NCI-H82 treated with DMSO at 0.1 percent for 48 hours (cell line): ENCODE results near the gene PROK1.

Source experiments
- DNase-seq: peaks from one replicate; lab custom pipeline; 2025; ENCODE audit not compliant: unreplicated experiment; lab: John Stamatoyannopoulos, UW

Gene PROK1

DNA sequence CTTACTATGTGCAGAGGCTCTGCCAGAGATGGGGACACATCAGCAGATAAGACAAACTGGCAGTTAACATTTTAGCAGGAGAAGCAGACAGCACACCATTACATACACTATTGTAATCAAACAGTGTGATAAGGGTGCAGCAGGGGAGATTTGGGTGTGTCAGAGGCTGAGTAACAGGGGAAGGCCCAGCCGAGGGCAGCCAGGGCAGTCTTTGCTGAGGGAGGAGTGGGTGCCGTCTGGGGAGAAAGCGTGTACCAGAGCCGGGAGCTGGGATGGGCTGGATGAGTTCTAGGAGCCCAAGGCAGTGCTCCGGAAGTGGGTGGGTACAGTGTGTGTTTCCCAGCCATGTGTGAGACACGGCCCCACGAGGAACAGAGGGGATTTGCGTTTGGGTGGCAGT is 36.8 kb downstream of the PROK1 start:
- no peak for DNase-seq

DNA sequence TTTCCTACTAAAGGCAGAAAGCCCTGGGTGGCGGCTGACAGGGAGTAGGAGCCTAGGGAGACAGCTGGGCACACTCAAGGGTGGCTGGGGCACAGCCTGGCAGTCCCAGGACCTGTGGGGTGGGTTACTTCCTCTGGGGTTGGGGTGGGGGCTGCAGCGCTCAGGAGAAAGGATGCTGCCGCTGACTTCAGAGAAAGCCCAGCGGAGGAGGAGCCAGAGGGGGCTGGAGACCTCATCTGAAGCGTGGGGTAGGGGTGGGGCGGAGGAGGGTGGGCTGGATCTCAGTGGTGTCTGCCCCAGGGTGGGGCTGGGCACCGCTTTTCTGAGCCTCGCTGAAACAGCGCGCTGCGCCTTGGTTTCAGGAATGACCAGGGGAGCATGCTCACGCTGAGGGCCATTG is 37.2 kb downstream of the PROK1 start:
- no peak for DNase-seq

DNA sequence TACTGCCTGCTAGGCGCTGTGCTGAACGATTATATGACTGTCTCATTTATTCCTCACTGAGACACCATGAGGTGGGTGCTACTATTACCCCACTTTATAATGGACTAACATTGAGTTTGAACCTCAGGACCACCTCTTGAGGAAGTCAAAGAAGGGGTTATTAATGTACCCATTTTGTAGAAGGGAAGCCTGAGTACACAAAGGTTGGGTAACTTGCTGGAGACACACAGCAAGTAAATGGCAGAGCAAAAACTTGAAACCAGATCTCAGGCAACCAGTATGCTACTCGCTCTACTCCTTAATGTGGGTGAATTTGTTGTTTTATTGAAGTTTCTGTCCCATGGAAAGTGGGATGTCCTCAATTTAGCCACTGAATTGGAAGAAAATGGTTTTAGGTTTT is 37.9 kb downstream of the PROK1 start:
- DNase-seq: no peak

- DNase-seq: no peak
Observed at GRCh38 chr1:110489406-110489805, 38.5 kb downstream of the PROK1 start.

DNA sequence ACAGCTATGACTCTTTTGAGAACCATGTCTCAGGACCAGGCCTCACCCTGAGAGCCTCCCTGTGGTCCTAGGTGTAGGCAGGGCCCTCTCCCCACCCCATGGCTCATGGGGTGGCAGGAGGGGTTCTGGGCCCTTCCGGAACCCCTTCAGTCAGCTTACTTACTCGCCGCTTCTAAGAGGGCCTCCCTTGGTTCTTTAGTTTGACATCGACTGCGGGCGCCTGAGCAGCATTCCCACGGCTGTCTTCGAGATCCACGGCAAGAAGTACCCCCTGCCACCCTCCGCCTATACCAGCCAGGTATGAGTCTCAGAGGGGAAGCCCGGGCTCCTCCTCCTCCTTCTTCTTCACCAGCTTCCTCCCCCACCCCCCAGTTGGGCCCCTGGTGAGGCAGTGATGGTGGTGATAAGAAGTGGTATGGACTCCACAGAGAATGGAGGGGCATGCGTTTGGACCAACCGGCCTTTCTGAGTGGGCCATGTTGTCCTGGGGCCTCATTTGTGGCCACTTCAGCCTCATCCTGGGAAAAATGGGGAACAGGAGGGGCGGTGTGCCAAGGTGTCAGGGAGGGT is 39.1 kb downstream of the PROK1 start:
- no peak for DNase-seq

DNA sequence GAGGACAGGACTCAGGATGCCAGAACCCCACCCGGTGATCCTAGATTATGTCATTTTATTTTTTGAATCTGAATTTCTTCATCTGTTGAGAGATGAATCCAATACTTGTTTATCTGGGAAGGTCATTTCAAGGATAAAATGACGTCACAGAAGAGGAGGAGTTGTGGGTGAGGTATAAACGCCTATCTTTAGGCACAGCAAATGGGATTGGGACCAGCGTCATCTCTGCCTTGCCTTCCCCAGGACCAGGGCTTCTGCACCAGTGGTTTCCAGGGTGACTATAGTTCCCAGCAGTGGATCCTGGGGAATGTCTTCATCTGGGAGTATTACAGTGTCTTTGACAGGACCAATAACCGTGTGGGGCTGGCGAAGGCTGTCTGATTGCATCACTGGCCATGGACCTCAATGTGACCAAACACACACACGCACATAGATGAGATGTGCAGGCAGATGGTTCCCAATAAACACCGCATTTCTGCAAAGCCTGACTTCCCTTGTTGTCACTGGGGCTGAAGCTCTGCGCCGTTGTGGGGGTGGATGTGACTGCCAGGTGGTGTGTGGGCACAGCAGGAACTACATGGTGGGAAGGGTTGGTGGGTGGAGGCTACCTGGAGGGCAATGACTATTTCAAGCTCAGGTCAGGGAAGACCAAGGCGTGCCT is 40.0 kb downstream of the PROK1 start:
- DNase-seq: no peak

GRCh38 chr1:110492573-110492972 is 41.6 kb downstream of the PROK1 start:
- DNase-seq: no peak

DNA sequence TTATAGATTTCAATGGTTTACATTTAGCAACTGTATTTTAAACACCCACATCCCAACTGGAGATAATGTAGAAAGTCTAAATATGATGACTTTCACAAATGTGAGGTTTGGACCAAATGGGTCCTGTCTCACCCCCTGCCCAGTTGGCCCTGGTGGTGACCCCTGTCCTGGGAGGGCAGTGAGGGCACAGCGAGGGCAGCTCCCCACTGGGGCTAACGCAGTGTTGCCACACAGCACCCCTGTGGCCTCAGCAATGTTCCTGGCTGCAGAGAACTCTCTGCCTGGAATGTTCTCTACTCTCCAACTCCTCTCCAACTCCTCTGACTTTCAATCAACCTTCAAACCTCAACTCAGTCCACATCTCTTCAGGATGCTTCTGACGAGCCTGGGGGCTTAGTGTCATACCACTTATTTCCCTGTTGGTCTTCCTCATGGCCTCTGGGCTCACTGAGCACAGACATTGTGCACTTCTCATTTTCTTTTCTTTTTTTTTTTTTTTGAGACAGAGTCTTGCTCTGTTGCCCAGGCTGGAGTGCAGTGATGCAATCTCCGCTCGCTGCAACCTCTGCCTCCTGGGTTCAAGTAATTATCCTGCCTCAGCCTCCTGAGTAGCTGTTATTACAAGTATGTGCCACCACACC is 42.2 kb downstream of the PROK1 start:
- DNase-seq: no peak

GRCh38 chr1:110494036-110494435 is 43.1 kb downstream of the PROK1 start:
- DNase-seq: no peak

DNA sequence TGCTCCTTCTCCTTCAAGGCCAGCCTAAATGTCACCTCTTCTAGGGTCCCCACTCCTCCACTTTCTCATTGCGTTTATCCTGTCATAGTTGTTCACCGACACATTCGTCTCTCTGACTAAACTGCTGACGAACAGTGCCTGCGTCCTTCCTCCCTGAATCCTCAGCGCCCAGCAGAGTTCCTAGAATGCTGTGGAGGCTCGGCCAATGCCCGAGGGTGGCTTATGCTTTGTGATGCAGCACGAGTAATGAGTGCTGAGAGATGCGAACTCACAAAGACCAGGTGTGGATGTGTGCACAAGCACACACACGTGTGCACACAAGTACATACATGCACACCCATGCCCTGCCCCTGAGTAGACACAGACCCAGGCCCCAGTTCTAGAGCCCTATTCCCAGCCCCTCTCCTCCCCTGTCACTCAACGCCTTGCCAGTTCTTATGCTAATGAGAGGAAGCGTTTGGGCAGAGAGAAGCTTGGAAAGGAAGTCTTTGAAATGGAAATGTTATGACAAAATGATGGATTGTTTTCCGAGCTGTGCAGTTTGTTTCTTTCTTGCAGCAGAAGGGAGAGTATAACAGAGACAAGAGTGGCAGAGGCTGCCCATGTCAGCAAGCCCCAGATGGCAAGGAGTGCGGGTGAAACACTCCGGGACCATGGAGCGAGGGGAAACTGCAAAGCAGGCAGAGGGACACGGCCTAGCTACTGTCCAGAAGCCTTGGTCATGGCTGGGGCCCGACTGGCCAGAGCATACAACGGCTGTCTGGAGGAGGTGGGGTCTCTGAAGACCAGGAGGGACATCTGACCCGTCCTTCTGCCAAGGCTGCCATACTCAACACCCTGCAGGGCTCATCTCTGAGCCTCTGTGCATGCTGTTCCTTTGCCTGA is 43.8 kb downstream of the PROK1 start:
- no peak for DNase-seq

- peak; percentile 73 for DNase-seq
Observed at GRCh38 chr1:110495926-110496600, 45.1 kb downstream of the PROK1 start.

GRCh38 chr1:110498270-110498669 is 47.3 kb downstream of the PROK1 start:
- DNase-seq: no peak

GRCh38 chr1:110501488-110502132 is 50.7 kb downstream of the PROK1 start:
- DNase-seq: no peak

DNA sequence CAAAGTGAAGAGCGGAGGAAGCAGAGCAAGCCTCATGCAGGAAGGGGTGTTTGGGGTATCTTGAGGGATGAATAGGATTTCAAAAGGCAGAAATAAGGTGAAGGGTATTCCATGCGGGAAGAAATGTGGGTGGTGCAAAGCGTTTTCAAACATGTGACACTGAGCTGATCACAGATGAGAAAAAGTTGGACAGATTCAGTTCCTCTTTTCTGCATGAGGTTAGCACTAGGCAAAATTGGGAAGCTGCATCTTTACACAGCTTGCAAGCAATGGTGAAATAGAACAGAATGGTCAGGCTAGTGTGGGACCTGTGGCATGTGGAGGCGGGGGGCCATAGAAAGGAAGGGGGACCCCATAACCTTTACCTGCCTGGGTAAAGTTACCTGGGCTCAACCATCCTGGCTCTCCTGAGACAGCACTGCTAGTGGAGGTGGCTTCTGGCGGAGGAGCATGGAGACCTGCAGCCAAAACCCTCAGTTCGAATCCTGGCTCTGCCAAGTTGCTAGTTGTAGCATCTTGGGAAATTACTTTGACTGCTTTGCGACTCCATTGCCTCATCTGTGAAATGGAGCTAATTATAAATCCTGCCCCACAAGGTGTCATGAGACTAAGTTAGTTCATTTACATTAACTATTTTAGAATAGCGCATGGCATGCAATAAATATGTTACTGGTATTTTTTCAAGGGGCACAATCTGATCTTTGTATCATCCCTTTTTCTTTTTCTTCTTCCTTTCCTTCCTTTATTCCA is 51.6 kb downstream of the PROK1 start:
- no peak for DNase-seq

DNA sequence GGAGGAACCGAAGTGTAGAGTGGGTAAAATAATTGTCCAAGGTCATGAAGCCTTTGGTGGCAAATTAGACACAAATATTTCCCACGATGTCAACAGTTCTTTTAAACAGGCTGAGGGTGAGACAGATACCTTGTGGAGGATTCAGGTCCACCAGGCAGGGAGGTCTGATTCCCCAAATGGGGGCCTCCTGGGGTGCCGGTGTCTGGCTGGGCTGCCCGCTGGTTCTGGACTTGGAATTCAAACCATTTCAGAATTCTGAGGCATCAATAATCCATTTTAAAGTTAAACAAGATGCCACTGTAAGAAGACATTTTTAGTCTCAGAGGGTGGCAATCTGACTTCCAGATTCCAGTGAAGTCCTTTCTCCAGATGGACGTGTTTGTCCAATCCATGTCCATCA is 52.5 kb downstream of the PROK1 start:
- no peak for DNase-seq

GRCh38 chr1:110504226-110504625 is 53.3 kb downstream of the PROK1 start:
- no peak for DNase-seq

- no peak for DNase-seq
Observed at GRCh38 chr1:110505596-110505995, 54.6 kb downstream of the PROK1 start.

GRCh38 chr1:110506541-110506940 is 55.6 kb downstream of the PROK1 start:
- no peak for DNase-seq
